Neural crest cell (in vitro differentiated cells): ENCODE measurements around the gene DUSP19. TPM values are rescaled to one million over a fixed set of nuclear protein-coding genes. Genes with fewer than 3 reads are reported as not detected.

Experiments
- DNase-seq: peaks from one replicate; pipeline ENCODE4 v3.0.0; 2021; ENCODE audit warnings: low read depth, mixed read lengths, low spot score
- H3K27ac Mint-ChIP-seq: one replicate; pipeline ENCODE4 v1.8.0; 2021; ENCODE audit warnings: mild to moderate bottlenecking, mixed read lengths; ENCODE audit not compliant: unreplicated experiment
- H3K27me3 Mint-ChIP-seq: 2 replicates; pipeline ENCODE4 v1.8.0; 2021; ENCODE audit warnings: low read depth, mild to moderate bottlenecking, mixed read lengths
- H3K36me3 Mint-ChIP-seq: 2 replicates; pipeline ENCODE4 v1.8.0; 2021; ENCODE audit warnings: low read depth, mild to moderate bottlenecking, mixed read lengths
- H3K4me1 Mint-ChIP-seq: 2 replicates; pipeline ENCODE4 v1.8.0; 2021; ENCODE audit warnings: mixed read lengths
- H3K4me3 Mint-ChIP-seq: one replicate; pipeline ENCODE4 v1.8.0; 2021; ENCODE audit warnings: mild to moderate bottlenecking, mixed read lengths
- H3K9me3 Mint-ChIP-seq: 2 replicates; pipeline ENCODE4 v1.8.0; 2021; ENCODE audit warnings: mixed read lengths
- CTCF ChIP-seq: fragments of 200-600 bp; sonication (generic); conservative IDR thresholded peaks from 2 replicates; pipeline ENCODE4 v1.5.0; 2021; ENCODE audit warnings: antibody characterized with exemption, mild to moderate bottlenecking
- total RNA-seq: library from RNA; stranded (reverse); gene quantifications from 2 replicates; pipeline ENCODE4 v1.2.1, GENCODE V29; 2021

The DUSP19 gene
- total RNA-seq, 1 donor from 2014 or later = 3.5 TPM

GRCh38 chr2:183148955-183149354, 70.4 kb downstream of the DUSP19 start:
- no peak for DNase-seq
- peaks cover 62% of the 10 kb centered on the region for H3K36me3 Mint-ChIP-seq
- TF ChIP-seq CTCF = no peak
- no peaks in the 10 kb centered on the region for H3K4me1 Mint-ChIP-seq
- no peak overlapping the region for H3K4me3 Mint-ChIP-seq
- no peaks in the 10 kb centered on the region for H3K27me3 Mint-ChIP-seq
- H3K9me3 Mint-ChIP-seq = peaks cover 12% of the 10 kb centered on the region
- no peak overlapping the region for H3K27ac Mint-ChIP-seq

- Mint-ChIP-seq H3K27me3 (no peaks in the 10 kb centered on the region), H3K36me3 (peaks cover 62% of the 10 kb centered on the region), H3K4me3 (no peak overlapping the region), H3K27ac (no peak overlapping the region), H3K9me3 (peaks cover 11% of the 10 kb centered on the region), H3K4me1 (no peaks in the 10 kb centered on the region)
- no peak for TF ChIP-seq CTCF
- no peak for DNase-seq
Measured at GRCh38 chr2:183149489-183149888, 70.9 kb downstream of the DUSP19 start.

Other genes starting within 250 kb of the DUSP19 start
- 32.9 and 33.4 TPM in 2 replicates for gene FRZB, start 212.1 kb upstream of the DUSP19 start, total RNA-seq
- 106 and 107 TPM in 2 replicates for gene NCKAP1, start 40.3 kb upstream of the DUSP19 start, total RNA-seq
- gene NUP35, start 45.7 kb downstream of the DUSP19 start, total RNA-seq = 27.7 and 28.5 TPM in 2 replicates